GM19351 (cell line): Measurements from ENCODE around the gene HPS1.
A peak's percentile ranks its signal among the peaks of the same experiment; 100 is the strongest.

Experiments used
- ATAC-seq: cut with Tn5 transposase; IDR thresholded peaks from one replicate; pipeline ENCODE4 v1.9.1; 2021; ENCODE audit warnings: mild to moderate bottlenecking, moderate library complexity; ENCODE audit not compliant: unreplicated experiment

The HPS1 gene

DNA sequence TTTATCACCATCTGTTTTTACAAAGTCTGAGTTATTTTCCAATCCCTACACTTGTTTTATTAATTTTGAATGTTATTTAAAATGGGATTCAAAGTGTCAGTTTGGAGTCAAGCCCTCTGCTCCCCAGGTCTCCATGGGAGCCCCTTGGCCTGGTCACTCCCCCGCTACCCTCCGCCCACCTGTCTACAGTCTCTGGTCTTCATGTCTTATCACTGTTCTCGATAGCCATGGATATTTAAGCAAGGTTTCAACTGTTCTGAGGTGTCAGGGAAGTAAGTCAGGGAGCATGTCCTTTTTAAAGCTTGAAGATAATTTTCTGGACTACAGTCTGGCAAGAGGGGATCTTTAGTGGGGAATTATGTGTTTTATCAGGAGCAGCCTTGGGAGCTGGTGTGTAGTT, 19.1 kb upstream of the HPS1 start:
- no peak for ATAC-seq

DNA sequence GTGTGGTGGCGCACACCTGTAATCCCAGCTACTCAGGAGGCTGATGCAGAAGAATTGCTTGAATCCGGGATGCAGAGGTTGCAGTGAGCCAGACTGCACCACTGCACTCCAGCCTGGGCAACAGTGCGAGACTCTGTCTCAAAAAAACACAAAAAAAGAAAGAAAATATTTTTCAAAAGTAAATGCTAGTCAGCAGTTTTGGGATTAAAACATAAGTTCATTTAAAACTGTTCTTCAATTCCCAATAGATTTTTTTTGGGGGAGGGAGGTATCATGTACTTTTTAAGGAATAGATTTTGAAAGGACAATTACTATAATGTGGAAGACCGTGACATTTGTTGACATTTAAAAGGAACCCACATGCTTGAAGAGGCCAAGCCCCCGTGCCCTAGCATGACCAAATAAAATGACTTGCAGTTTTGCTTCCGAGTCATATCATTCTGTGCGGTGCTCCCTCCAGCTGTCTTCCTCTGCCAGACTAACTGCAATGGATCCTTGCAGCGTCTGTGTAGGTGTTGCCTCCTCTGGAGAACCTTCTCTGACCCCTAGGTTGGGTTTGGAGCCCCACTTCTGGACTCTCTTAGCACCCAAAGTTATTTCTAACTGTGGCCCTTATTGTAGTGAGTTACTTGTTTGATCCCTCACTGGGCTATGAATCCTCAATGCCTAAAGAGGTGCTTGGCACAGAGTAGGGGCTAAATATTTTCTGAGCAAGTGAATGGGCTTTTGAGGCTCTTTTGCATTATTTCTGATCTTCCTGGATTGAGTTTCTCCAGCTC, 17.4 kb upstream of the HPS1 start:
- no peak for ATAC-seq

DNA sequence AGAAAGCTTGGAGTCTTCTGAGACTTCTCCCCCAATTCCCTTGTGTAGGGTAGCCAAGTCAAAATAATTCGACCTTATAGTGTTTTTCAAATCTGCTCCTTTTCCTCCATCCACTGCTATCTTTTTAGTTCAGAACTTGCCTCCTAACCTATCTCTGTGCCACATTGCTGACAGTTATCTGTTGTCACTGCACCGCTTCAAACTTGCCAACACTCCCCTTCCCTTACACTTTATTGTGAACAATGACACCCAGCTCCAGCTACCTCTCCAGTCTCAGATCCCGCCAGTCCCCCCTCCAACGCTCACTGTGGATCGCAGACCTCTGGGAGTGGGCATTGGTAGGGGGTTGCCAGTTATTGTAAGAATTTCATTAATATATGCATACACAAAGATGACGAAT, 16.3 kb upstream of the HPS1 start:
- ATAC-seq = no peak

DNA sequence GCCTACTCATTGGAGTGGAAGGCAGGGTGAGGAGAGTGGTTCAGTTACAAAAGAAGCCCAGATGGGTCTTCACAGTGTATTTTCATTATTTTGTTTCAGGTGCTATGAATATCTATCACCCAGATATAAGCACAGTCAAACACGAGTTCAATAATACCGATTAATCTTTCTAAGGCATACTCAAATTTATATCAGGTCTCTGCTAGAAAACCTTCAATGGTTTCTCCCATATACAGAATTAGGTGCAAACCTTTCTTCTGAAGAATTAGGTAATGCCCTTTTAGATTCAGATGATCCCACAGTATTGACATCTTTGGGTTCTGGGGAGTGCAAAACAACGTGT, 14.7 kb upstream of the HPS1 start:
- no peak for ATAC-seq

DNA sequence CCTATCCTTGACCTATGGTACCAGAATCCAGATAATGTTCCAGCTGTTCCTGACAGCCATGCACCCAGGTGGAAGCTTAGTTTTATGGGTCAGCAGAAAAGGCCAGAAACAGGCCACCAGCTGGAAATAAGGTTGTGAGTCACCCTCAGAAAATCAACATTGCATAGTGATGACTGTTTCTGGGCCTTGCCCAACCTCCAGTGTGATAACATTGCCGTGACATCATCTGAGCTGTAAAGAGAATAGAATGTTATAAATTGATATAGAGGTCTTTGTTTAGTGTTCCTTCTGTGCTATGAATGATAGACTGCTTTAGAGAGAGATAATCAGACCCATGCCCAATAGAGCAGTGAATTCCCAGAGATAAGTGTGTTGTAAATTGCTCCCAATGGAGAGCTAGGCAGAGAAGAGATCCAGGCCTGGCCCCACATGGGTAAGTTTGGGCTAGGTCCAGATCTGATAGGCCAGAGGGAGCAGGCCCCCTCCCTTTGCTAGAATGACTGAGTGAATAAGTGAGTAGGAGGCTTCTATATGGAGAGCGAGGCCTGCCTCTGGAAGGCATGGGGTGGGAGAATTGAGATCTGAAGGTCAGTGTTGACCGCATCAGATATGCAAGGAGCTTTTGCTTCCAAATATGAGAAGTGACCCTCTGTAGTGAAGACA, 14.2 kb upstream of the HPS1 start:
- ATAC-seq = no peak

DNA sequence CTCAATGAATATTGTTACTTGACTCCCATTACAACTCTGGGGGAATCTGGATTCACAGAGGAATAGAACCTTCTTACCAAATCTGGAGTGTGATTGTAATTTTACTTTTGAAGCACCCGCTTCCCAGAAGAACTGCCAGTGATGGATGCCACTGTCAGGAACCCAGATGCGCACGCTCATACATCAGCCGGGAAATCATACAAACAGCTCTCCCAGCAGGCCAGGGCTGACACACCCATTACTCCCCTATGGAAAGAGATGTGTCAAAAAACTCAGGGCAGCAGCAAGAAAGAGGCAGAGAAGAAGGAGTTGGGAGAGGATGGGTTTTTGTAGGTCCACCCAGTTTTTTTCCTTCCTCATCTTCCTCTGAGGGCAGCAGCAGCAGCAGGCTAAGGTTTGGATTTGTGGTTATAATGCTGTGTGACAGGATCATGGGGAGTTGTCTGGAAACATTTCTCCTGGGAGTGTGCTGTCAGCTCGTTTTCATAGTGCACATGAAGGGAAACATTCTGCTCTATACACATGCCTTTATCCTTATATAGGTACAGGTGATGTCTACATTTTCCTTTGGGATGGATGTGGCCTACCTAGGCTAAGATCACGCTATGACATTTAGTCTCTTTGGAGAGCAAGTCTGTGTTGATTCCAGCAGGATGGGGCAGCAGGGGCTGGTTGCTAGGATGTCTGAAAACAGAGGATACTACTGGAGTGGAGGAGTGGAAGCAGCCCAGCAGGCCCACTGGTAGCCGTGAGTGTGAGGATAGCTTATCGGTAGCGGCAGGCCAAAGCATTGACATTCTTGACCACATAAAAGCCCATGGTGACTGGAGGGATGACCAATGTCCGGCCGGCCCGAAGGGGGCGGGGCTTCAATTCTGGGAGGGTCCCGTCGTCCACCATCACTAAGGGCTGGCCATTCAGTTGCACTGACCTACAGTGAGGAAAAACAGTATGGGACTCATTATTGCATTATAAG, 12.4 kb upstream of the HPS1 start:
- no peak for ATAC-seq

DNA sequence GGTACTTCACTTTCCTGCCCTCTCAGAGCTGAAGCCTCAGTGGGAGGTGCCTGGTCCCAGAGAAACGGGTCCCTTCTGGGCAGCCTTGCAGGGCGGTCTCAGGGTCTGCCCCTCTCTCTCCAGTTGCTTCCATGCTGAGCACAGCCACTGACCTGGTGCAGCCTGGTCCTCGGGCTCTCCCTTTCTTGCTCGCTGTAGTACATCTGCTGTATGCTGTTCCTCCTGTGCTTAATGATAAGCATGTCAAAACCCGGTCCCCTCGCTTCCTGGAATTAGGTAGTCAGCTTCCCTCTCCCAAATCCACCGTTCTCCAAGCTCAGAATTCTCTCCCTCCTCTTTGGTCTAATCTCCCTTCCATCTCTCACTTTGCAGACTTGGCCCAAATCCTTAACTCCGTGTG, 11.0 kb upstream of the HPS1 start:
- no peak for ATAC-seq

DNA sequence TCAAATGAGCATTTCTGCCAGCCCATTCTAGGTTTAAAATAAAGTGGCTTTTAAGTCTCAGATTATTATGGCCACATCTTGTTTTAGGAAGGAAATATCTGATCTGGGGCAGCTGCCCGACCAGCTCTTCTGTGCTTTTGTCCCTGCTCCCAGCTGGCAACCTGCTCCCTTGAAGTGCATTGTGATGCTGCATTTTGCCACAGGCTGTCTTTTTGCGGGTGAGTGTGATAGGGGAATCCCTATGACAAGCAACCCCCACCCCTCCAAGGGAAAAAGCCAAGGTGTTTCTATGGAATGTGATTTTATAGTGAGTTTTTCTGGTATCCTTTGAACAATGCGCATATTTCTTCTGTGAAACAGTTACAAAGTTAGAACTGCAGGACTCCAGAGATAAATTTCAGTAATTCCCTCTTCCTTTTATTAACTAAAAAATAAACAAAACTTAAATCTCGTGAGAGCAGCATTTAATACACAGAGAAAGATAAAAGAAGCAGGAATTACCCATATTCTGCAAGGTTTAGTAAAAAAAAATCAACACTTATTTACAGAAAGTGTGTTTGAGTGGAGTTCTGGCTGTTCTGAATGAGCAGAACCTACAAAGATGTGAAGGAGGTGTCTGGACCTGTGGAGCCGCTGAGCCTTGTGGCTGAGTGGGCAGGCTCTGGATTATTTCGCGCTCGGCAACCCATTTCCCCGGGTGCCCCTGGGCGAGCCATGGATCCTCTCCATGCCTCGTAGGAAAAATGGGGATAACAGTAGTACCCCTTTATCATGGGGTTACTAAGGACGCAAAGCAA, 10.1 kb upstream of the HPS1 start:
- no peak for ATAC-seq

DNA sequence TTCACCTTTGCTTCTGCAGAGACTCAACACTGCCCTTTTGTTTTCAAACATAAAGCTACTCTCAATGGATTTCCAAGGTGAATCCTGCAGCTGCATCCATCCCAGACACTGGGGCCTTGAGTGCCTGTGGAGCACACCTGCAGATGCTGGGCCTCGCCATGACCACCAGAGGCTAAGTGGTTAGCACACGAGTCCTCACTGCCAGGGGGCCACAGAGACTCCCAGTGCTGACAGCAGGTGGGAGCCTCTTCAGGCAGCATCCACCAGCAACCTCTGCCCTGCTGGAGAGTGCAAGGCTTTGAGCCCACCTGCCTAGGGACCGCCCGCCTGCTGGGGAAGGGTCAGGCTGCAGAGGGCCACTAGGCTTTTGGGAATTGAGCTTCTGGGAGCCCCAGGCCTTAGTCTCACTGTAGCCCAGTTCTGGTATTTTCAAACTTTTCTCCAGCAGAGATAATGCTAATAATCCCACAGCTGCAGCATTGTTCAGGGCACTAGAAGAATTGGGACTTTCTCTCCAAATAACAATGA, 9.4 kb upstream of the HPS1 start:
- no peak for ATAC-seq

DNA sequence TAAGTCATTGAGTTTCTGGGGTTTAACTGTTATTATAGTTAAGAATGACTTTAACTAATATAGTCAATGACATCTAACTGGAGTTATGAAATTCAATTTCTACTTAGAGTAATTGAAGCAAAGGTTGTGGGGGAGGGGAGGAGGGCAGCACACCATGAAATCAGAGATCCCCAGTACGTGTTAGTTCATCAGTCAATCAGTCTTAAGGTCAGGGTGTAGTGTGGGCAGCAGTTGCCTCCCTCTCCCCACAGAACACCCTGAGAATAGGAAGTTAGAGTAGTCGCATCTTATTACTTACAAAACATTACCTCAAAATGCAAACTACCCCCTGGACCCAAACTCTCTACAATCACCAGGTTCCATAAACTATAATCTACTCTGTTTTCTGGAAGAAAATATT, 7.0 kb upstream of the HPS1 start:
- ATAC-seq = no peak

DNA sequence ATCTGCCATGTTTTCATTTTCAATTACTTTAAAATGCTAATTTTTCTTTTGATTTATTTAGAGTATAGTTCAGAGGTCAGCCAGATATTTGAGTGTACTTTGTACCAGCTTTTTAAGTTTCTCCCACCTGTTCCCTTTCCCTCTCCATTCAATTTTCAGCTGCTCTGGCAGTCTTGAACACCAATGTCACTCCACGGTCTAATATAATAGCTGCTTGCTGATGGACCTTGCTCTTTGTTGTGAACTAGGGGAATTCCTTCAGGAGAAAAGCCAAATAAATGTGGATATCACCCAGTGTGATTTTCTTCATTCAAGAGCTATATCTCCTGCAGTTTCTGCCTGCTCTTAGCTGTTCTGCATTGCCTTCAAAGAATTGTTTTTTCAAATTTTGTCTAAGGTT, 3.9 kb upstream of the HPS1 start:
- no peak for ATAC-seq

DNA sequence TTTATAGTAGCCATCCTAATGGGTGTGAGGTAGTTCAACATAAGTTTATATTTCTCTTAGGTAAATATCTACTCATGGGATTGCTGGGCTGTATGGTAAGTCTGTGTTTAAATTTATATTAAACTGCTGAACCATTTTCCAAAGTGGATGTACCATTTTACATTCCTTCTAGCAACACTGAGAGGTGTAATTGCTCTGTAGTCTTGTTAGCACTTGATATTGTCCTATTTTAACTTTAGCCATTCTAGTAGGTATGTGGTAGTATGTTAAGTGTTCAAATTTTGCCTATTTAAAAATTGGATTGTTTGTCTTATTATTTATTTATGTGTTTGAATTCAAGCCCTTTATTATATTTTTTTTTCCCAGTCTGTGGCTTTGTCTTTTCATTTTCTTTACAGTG, 2.6 kb upstream of the HPS1 start:
- ATAC-seq = no peak

DNA sequence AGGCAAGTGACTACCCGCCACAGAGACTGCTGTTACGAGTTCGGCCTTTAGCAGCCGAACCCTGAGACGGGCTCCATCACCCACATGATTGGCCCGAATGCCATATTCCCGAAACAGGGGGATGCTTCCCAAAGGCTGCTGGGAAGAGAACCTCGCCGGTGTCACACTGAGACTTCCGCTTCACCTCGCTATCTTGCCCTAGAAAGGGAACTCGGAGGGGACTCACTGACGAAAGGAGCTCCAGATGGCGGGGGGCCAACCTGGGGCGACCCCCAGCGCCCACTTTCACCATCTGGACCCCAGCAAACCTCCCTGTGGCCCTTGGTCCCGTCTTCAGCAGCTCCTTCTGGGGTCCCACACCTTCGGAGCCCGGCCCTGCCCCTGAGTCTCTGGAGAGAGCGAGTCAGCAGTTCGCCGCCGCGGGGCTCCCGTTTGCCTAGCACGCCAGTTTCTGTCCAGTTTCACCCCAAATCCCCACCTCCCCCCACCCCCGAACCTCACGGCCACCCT, 529 bp downstream of the HPS1 start:
- peak; percentile 27 for ATAC-seq

DNA sequence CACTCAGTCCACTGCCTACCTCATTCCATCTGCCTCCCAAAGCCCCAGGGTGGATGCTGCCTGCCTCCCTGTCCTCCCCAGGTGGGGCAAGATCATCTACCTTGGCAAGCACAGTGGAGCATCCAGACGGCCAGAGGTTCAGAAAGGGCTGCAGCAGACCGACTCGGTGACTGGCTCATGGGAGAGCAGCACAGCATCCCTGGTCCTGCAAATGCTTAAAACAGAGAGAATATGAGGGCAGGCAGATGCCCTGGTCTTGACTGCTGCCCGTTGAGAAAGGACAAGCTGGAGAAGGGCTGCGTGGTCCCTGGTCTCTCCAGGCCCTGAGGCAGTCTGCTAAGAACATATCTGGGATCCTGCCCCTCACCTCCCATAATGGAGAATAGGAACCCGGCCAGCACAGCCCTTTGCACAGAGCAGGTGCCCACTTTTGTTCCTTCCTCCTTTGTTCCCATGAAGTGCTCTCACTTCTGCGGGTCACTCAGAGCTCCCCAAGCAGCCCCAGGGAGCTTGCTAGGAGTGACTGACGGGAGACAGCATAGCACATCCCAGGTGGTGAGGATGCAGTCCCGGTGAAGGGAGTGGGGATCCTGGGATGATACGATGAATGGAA, 1.4 kb downstream of the HPS1 start:
- ATAC-seq = no peak

DNA sequence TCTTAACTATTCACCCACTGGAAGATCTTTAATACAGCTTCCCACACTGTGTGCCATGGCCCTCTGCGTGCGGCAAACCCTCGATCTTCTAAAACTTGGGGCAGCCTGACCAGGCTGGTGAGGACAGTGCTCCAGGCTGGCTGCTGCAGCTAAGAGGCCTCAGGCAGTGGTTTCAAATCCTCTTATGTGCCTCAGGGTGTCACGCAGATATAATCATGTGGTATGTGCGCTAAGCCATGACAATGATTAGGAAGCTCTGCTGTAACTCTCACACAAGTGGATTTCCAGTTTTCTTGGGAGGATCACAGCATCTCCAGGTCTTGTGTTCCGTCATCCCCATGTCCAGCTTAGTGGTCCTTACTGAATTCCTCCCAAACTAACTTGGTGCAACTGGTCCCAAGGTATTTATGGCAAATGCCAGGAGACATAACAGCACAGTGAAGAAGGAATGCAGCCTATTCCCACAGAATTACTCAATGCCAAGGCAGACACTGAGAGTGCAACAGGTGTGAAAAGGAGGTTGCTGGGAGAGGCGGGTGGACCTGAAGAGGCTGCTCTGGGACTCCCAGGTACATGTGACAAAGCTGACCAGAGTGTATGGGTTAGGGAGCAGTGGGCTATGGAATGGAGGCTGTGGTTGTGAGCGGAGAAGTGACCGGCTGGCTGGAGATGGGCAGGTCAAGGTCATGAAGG, 2.3 kb downstream of the HPS1 start:
- ATAC-seq = peak; percentile 32

DNA sequence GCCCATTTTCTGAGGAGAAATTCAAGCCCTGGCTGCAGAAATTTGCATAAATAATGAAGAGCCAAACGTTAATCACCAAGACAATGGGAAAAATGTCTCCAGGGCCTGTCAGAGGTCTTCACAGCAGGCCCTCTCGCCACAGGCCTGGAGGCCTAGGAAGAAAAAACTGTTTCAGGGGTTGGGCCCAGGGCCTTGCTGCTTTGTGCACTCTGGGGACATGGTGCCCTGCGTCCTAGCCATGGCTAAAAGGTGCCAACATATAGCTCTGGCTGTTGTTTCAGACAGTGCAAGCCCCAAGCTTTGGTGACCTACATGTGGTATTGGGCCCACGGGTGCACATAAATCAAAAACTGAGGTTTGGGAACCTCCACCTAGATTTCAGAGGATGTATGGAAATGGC, 8.0 kb downstream of the HPS1 start:
- no peak for ATAC-seq

DNA sequence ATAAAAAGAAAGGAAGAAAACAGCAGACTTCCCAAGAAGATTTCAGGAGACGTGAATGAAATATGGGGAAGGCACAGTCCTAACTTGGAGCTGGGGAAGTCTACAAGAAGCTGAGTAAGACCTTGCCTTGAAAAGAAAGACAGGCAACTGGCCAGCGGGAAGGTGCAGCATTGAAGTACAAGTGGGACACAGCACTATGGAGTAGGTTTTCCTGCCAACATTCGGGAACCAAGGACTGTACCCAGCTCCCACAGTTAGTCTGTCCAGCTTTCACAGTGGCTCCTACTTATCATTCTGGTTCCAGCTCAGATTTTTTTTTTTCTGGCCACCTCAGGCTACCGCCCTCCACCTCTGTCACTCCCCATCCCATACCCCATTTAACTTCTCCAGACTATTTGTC, 10.0 kb downstream of the HPS1 start:
- ATAC-seq = no peak

DNA sequence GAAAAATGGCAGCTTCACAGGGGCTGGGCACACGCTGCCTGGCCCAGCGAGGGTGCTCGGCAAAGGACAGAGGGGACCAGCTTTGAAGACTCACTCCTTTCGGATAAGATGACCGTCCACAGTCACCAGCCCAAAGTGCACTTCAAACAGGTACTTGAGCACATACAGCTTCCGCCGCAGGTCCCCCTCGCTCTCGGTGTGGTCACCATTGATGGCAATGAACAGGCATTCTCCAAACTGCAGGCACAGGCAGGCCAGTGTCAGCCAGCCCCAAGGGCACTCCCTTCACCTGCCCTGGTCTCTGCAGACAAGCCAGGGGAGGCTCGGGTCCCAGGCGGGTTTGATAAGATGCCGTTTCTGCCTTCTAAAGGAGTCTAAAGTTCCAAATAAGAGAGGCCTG, 11.6 kb downstream of the HPS1 start:
- ATAC-seq = no peak
